ENCODE results near the gene BAMBI.

Gene BAMBI, protein sequence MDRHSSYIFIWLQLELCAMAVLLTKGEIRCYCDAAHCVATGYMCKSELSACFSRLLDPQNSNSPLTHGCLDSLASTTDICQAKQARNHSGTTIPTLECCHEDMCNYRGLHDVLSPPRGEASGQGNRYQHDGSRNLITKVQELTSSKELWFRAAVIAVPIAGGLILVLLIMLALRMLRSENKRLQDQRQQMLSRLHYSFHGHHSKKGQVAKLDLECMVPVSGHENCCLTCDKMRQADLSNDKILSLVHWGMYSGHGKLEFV

DNA sequence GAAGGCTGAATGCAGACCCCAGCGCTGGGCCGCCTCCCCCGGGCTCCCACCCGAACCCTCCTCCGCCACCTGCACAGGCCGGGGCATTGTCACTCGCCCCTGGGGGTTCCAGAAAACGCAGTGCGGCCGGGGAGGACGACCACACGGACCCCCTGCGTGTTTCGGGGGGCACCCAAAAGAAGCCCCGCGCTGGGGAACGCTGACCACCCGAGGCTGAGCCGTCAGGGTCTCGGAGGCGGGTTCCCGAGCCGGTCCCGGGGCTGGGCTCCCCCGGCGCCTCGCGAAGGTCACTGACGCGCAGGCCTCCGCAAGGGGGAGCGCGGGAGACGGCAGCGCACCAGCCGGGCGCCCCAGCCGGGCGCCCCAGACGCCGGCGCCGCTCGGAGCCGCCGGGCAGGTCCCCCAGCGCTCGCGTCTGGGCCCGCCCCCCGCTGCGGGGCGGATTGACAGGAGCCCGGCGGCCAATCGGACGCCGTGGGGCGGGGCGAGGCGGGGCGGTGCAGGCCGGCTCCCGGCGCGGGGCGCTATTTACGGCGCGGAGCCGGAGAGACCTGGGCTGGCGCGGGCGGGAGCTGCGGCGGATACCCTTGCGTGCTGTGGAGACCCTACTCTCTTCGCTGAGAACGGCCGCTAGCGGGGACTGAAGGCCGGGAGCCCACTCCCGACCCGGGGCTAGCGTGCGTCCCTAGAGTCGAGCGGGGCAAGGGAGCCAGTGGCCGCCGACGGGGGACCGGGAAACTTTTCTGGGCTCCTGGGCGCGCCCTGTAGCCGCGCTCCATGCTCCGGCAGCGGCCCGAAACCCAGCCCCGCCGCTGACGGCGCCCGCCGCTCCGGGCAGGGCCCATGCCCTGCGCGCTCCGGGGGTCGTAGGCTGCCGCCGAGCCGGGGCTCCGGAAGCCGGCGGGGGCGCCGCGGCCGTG lies at the start of gene BAMBI:
TSS of gene BAMBI (plus strand) at position 554 of the 920 bp plus-strand sequence. CDS start 377 bp downstream, outside the sequence.
- Histone ChIP-seq H3K9ac (ENCODE audit: low read length) (peak within 1 kb of the TSS; percentile 48; the same call in 1 of the 2 replicates), H4K20me1 (ENCODE audit: insufficient read depth, low read length) (no peaks in the 10 kb centered on the region), H3K27me3 (ENCODE audit: insufficient read depth, low read length) (0 out of 2 replicates have a peak, but pooled peaks cover 9% of the 10 kb centered on the region), H3K4me2 (ENCODE audit: low read length) (peak within 1 kb of the TSS; percentile 87), H3K9me2 (ENCODE audit: low read depth, low read length) (no peaks in the 10 kb centered on the region), H3K27ac (ENCODE audit: low read depth, low read length, poor library complexity, severe bottlenecking) (no peak within 1 kb of the TSS), H2AFZ (ENCODE audit: low read length) (no peak within 1 kb of the TSS), H3K4me3 (ENCODE audit: low read depth, low read length, poor library complexity, severe bottlenecking) (peak within 1 kb of the TSS; percentile 70), H3K36me3 (ENCODE audit: insufficient read depth, low read length) (no peaks in the 10 kb centered on the region), H3K79me2 (ENCODE audit: insufficient read depth, low read length) (no peaks in the 10 kb centered on the region), H3F3A (ENCODE audit: insufficient read depth, low read length) (no peaks in the 10 kb centered on the region), H3K4me1 (ENCODE audit: insufficient read depth, low read length, severe bottlenecking) (peaks cover 10% of the 10 kb centered on the region), H3K9me3 (ENCODE audit: low read length) (no peaks in the 10 kb centered on the region)
- TF ChIP-seq EZH2 (IDR thresholded peaks at IDR 0.05; ENCODE audit: borderline replicate concordance, low read length): no peak
- TF ChIP-seq, protein P1, sequence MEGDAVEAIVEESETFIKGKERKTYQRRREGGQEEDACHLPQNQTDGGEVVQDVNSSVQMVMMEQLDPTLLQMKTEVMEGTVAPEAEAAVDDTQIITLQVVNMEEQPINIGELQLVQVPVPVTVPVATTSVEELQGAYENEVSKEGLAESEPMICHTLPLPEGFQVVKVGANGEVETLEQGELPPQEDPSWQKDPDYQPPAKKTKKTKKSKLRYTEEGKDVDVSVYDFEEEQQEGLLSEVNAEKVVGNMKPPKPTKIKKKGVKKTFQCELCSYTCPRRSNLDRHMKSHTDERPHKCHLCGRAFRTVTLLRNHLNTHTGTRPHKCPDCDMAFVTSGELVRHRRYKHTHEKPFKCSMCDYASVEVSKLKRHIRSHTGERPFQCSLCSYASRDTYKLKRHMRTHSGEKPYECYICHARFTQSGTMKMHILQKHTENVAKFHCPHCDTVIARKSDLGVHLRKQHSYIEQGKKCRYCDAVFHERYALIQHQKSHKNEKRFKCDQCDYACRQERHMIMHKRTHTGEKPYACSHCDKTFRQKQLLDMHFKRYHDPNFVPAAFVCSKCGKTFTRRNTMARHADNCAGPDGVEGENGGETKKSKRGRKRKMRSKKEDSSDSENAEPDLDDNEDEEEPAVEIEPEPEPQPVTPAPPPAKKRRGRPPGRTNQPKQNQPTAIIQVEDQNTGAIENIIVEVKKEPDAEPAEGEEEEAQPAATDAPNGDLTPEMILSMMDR (IDR thresholded peaks at IDR 0.05; ENCODE audit: low read length): no peak; the same call in 1 of the 2 replicates

DNA sequence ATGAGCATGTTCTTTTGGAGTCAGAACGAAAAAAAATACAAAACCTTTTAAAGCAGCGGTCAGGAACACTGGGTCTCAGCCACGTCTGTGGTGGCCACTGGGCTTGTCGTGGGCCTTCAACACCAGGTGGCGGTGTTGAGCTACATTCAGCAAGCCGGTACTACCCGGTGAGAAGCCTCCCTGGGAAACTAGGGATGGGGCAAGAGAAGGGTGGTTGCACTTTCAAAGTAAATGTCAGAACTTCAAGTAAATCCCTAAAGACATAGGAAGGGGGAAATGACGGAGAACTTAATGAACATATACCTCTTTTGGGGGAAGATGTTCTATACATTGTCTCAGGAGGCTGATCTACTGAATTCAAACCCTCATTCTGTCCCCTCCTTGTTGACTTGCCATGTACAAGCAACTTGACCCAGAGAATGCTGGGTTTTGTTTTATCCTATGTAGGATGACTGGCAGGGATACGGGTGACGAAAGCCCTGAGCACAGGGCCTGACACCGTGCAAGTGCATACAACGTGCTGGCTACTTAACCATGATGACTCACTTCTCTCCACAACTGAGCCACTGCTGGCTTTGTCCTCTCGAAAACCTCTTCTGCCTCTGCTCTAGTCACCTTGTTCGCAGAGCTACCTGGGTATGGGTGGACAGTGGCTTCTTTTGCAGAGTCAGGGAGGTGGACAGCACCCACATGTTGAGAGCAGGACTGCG lies 49.0 kb upstream of the BAMBI start:
- no peak for TF ChIP-seq EZH2 (IDR thresholded peaks at IDR 0.05; ENCODE audit: borderline replicate concordance, low read length)
- TF ChIP-seq, protein P1 (IDR thresholded peaks at IDR 0.05; ENCODE audit: low read length): peak; percentile 86
- no peaks in the 10 kb centered on the region for H3K27me3 ChIP-seq (ENCODE audit: insufficient read depth, low read length)
- no peaks in the 10 kb centered on the region for H3K4me1 ChIP-seq (ENCODE audit: insufficient read depth, low read length, severe bottlenecking)
- H3K9ac ChIP-seq (ENCODE audit: low read length): no peak overlapping the region
- H4K20me1 ChIP-seq (ENCODE audit: insufficient read depth, low read length): no peaks in the 10 kb centered on the region
- H3K9me2 ChIP-seq (ENCODE audit: low read depth, low read length): no peaks in the 10 kb centered on the region
- no peaks in the 10 kb centered on the region for H3K9me3 ChIP-seq (ENCODE audit: low read length)
- no peak overlapping the region for H3K4me3 ChIP-seq (ENCODE audit: low read depth, low read length, poor library complexity, severe bottlenecking)
- H2AFZ ChIP-seq (ENCODE audit: low read length): no peak overlapping the region
- H3K79me2 ChIP-seq (ENCODE audit: insufficient read depth, low read length): no peaks in the 10 kb centered on the region
- no peak overlapping the region for H3K27ac ChIP-seq (ENCODE audit: low read depth, low read length, poor library complexity, severe bottlenecking)
- H3K4me2 ChIP-seq (ENCODE audit: low read length): no peak overlapping the region
- no peaks in the 10 kb centered on the region for H3F3A ChIP-seq (ENCODE audit: insufficient read depth, low read length)
- H3K36me3 ChIP-seq (ENCODE audit: insufficient read depth, low read length): no peaks in the 10 kb centered on the region

DNA sequence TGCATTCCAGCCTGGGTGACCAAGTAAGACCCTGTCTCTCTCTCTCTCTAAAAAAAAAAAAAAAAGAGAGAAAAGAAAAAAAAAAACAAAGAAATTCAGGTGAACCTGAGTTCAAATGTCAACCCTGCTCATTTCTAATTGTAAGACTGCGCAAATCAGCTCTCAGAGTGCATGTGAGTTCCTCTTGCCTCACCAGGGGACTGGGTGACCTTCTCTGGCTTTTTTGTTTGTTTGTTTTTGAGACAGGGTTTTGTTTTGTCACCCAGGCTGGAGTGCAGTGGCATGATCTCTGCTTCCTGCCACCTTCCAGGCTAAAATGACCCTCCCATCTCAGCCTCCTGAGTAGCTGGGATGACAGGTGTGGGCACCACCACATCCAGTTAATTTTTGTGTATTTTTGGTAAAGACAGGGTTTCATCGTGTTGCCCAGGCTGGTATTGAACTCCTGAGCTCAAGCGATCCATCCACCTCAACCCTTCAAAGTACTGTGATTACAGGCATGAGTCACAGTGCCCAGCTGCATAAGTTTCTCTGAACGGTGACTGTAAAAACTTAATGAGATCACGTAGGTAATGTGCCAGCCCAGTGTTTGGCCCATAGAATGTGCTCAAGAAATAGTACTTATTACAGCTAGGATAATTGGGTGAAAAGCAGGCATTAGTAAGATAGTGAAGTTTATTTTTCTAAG lies 45.3 kb upstream of the BAMBI start:
- Histone ChIP-seq H3F3A (ENCODE audit: insufficient read depth, low read length) (no peaks in the 10 kb centered on the region), H3K4me2 (ENCODE audit: low read length) (no peak overlapping the region), H4K20me1 (ENCODE audit: insufficient read depth, low read length) (no peaks in the 10 kb centered on the region), H3K27ac (ENCODE audit: low read depth, low read length, poor library complexity, severe bottlenecking) (no peak overlapping the region), H3K4me1 (ENCODE audit: insufficient read depth, low read length, severe bottlenecking) (no peaks in the 10 kb centered on the region), H3K9me2 (ENCODE audit: low read depth, low read length) (no peaks in the 10 kb centered on the region), H2AFZ (ENCODE audit: low read length) (no peak overlapping the region), H3K9ac (ENCODE audit: low read length) (no peak overlapping the region), H3K79me2 (ENCODE audit: insufficient read depth, low read length) (no peaks in the 10 kb centered on the region), H3K36me3 (ENCODE audit: insufficient read depth, low read length) (no peaks in the 10 kb centered on the region), H3K4me3 (ENCODE audit: low read depth, low read length, poor library complexity, severe bottlenecking) (no peak overlapping the region), H3K9me3 (ENCODE audit: low read length) (no peaks in the 10 kb centered on the region), H3K27me3 (ENCODE audit: insufficient read depth, low read length) (no peaks in the 10 kb centered on the region)
- TF ChIP-seq, protein P1 (IDR thresholded peaks at IDR 0.05; ENCODE audit: low read length): no peak
- TF ChIP-seq EZH2 (IDR thresholded peaks at IDR 0.05; ENCODE audit: borderline replicate concordance, low read length): no peak
